HG03460 (cell line): ENCODE measurements around the gene FYN.

Experiments
- ATAC-seq: cut with Tn5 transposase; IDR thresholded peaks from one replicate; pipeline ENCODE4 v1.9.1; 2021; ENCODE audit not compliant: unreplicated experiment

Gene FYN

GRCh38 chr6:111809766-111810165 is 63.5 kb downstream of the FYN start:
- no peak for ATAC-seq

GRCh38 chr6:111809264-111809663 is 64.0 kb downstream of the FYN start:
- no peak for ATAC-seq

GRCh38 chr6:111808493-111808892 is 64.8 kb downstream of the FYN start:
- no peak for ATAC-seq

- ATAC-seq: no peak
Measured at GRCh38 chr6:111806561-111807497, 66.4 kb downstream of the FYN start.

- no peak for ATAC-seq
Measured at GRCh38 chr6:111806165-111806547, 67.1 kb downstream of the FYN start.

GRCh38 chr6:111805511-111806164 is 67.6 kb downstream of the FYN start:
- peak; percentile 59 for ATAC-seq

- ATAC-seq: no peak
Measured at GRCh38 chr6:111804627-111805235, 68.5 kb downstream of the FYN start.

GRCh38 chr6:111803804-111804203 is 69.4 kb downstream of the FYN start:
- no peak for ATAC-seq

- ATAC-seq: no peak
Measured at GRCh38 chr6:111803371-111803770, 69.9 kb downstream of the FYN start.

GRCh38 chr6:111802720-111803330 is 70.4 kb downstream of the FYN start:
- no peak for ATAC-seq

GRCh38 chr6:111802015-111802414 is 71.2 kb downstream of the FYN start:
- no peak for ATAC-seq

GRCh38 chr6:111800821-111801220 is 72.4 kb downstream of the FYN start:
- ATAC-seq: no peak

- ATAC-seq: no peak
Measured at GRCh38 chr6:111800259-111800765, 72.9 kb downstream of the FYN start.

- ATAC-seq: no peak
Measured at GRCh38 chr6:111799576-111800258, 73.5 kb downstream of the FYN start.

- ATAC-seq: no peak
Measured at GRCh38 chr6:111798281-111798725, 74.9 kb downstream of the FYN start.

GRCh38 chr6:111796310-111796918 is 76.8 kb downstream of the FYN start:
- no peak for ATAC-seq

- no peak for ATAC-seq
Measured at GRCh38 chr6:111795558-111795957, 77.7 kb downstream of the FYN start.

GRCh38 chr6:111794727-111795452 is 78.4 kb downstream of the FYN start:
- ATAC-seq: no peak

- ATAC-seq: no peak
Measured at GRCh38 chr6:111794300-111794699, 79.0 kb downstream of the FYN start.
